Measurements from ENCODE around the gene OSGEP.

DNA sequence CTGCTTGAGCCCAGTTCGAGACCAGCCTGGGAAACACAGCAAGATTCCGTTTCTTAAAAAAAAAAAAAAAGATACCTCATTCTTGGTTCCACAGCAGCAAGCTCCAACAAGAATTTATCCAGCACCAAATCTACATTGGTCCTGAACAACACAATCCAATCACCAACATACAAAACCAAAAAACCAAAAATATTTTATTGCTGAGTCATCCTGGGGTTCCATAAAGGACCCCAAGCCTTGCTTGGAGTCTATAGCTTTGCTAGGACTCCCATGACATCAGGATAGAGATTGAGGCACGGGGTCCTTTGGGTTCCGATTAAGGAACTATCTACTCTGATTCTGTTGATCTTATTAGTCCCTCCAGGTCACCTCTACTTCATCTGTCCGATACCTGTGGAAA is 7.7 kb downstream of the OSGEP start:
- TF ChIP-seq ZNF266 (tag by site-specific recombination; IDR thresholded peaks at IDR 0.05; ENCODE audit: low read depth), result no peak
- TF ChIP-seq, protein P1, sequence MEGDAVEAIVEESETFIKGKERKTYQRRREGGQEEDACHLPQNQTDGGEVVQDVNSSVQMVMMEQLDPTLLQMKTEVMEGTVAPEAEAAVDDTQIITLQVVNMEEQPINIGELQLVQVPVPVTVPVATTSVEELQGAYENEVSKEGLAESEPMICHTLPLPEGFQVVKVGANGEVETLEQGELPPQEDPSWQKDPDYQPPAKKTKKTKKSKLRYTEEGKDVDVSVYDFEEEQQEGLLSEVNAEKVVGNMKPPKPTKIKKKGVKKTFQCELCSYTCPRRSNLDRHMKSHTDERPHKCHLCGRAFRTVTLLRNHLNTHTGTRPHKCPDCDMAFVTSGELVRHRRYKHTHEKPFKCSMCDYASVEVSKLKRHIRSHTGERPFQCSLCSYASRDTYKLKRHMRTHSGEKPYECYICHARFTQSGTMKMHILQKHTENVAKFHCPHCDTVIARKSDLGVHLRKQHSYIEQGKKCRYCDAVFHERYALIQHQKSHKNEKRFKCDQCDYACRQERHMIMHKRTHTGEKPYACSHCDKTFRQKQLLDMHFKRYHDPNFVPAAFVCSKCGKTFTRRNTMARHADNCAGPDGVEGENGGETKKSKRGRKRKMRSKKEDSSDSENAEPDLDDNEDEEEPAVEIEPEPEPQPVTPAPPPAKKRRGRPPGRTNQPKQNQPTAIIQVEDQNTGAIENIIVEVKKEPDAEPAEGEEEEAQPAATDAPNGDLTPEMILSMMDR (tag by site-specific recombination; IDR thresholded peaks at IDR 0.05), result no peak
- TF ChIP-seq, protein P2, sequence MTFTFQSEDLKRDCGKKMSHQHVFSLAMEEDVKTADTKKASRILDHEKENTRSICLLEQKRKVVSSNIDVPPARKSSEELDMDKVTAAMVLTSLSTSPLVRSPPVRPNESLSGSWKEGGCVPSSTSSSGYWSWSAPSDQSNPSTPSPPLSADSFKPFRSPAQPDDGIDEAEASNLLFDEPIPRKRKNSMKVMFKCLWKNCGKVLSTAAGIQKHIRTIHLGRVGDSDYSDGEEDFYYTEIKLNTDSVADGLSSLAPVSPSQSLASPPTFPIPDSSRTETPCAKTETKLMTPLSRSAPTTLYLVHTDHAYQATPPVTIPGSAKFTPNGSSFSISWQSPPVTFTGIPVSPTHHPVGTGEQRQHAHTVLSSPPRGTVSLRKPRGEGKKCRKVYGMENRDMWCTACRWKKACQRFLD (tag by site-specific recombination; IDR thresholded peaks at IDR 0.05), result no peak
- TF ChIP-seq ZNF501 (tag by site-specific recombination; IDR thresholded peaks at IDR 0.05), result no peak
- no peak for TF ChIP-seq ZBTB10 (tag by site-specific recombination; IDR thresholded peaks at IDR 0.05)
- TF ChIP-seq ZSCAN30 (tag by site-specific recombination; IDR thresholded peaks at IDR 0.05), result no peak
- TF ChIP-seq ZBTB7A (tag by site-specific recombination; IDR thresholded peaks at IDR 0.05; ENCODE audit: low read depth), result no peak
- no peak for TF ChIP-seq ZNF449 (tag by site-specific recombination; IDR thresholded peaks at IDR 0.05)
